ENCODE results near the gene IPO13.
A peak's percentile ranks its signal among the peaks of the same experiment; 100 is the strongest.

IPO13 gene

GRCh38 chr1:43981636-43982035 is 34.9 kb downstream of the IPO13 start:
- no peaks in the 10 kb centered on the region for H3K27me3 ChIP-seq
- peak overlapping the region in 4 of 11 experiments; percentile 97 to 99 (median 98); a peak in 5 of 22 replicates for H3K9ac ChIP-seq
- H3K9me3 ChIP-seq (replicated peaks in 1 of 11), result no peaks in the 10 kb centered on the region
- peaks cover 23 to 73% (median 64%) of the 10 kb centered on the region in 11 experiments for H3K36me3 ChIP-seq
- TF ChIP-seq Cebpa-rat (IDR thresholded peaks at IDR 0.05), result no peak
- peaks cover 23 to 77% (median 52%) of the 10 kb centered on the region in 11 experiments for H4K20me1 ChIP-seq
- peak overlapping the region in 9 of 11 experiments; percentile 89 to 99 (median 98); a peak in 17 of 22 replicates for H3K4me2 ChIP-seq
- peaks cover 40 to 63% (median 57%) of the 10 kb centered on the region in 10 experiments for H3K4me1 ChIP-seq
- H3K27ac ChIP-seq, result peak overlapping the region in 1 of 11 experiments; percentile 87; a peak in 1 of 22 replicates
- H3K4me3 ChIP-seq, result peak overlapping the region in 2 of 10 experiments; percentile 97 to 99; a peak in 2 of 20 replicates

- H3K4me2 ChIP-seq, result peak overlapping the region in 5 of 11 experiments; percentile 89 to 99 (median 99); a peak in 5 of 22 replicates
- TF ChIP-seq Cebpa-rat (IDR thresholded peaks at IDR 0.05), result no peak
- H3K36me3 ChIP-seq, result peaks cover 17 to 73% (median 60%) of the 10 kb centered on the region in 11 experiments
- H3K27ac ChIP-seq, result no peak overlapping the region
- no peaks in the 10 kb centered on the region for H3K9me3 ChIP-seq (replicated peaks in 1 of 11)
- H3K4me1 ChIP-seq, result peaks cover 34 to 57% (median 51%) of the 10 kb centered on the region in 10 experiments
- H3K4me3 ChIP-seq, result no peak overlapping the region
- no peaks in the 10 kb centered on the region for H3K27me3 ChIP-seq
- H3K9ac ChIP-seq, result 0 out of 22 replicates have a peak overlapping the region, but pooled peaks of 2 of the 11 experiments have one; percentile 14 to 15
- peaks cover 17 to 75% (median 46%) of the 10 kb centered on the region in 11 experiments for H4K20me1 ChIP-seq
Measured at GRCh38 chr1:43982241-43982640, 35.5 kb downstream of the IPO13 start.

GRCh38 chr1:43982808-43983207 is 36.1 kb downstream of the IPO13 start:
- Histone ChIP-seq H3K4me2 (peak overlapping the region in 3 of 11 experiments; percentile 4 to 95 (median 15); a peak in 2 of 22 replicates), H3K9me3 (replicated peaks in 1 of 11) (no peaks in the 10 kb centered on the region), H3K36me3 (peaks cover 11 to 73% (median 56%) of the 10 kb centered on the region in 11 experiments), H3K4me1 (peaks cover 28 to 51% (median 45%) of the 10 kb centered on the region in 10 experiments), H4K20me1 (peaks cover 11 to 69% (median 40%) of the 10 kb centered on the region in 11 experiments), H3K4me3 (no peak overlapping the region), H3K27ac (no peak overlapping the region), H3K27me3 (no peaks in the 10 kb centered on the region), H3K9ac (peak overlapping the region in 3 of 11 experiments; percentile 8 to 41 (median 15); a peak in 1 of 22 replicates)
- TF ChIP-seq Cebpa-rat (IDR thresholded peaks at IDR 0.05), result no peak

- Histone ChIP-seq H3K4me1 (peaks cover 23 to 46% (median 40%) of the 10 kb centered on the region in 10 experiments), H3K4me3 (no peak overlapping the region), H3K36me3 (peaks cover 6 to 69% (median 54%) of the 10 kb centered on the region in 11 experiments), H3K9me3 (replicated peaks in 1 of 11) (no peaks in the 10 kb centered on the region), H3K4me2 (peak overlapping the region in 3 of 11 experiments; percentile 4 to 95 (median 15); a peak in 1 of 22 replicates), H3K27ac (no peak overlapping the region), H3K27me3 (no peaks in the 10 kb centered on the region), H3K9ac (peak overlapping the region in 2 of 11 experiments; percentile 8 to 41; a peak in 3 of 22 replicates), H4K20me1 (peaks cover 5 to 64% (median 35%) of the 10 kb centered on the region in 11 experiments)
- TF ChIP-seq Cebpa-rat (IDR thresholded peaks at IDR 0.05), result no peak
Measured at GRCh38 chr1:43983253-43983899, 36.6 kb downstream of the IPO13 start.

- Histone ChIP-seq H4K20me1 (peaks cover 0 to 60% (median 29%) of the 10 kb centered on the region in 11 experiments; a peak in 15 of 22 replicates), H3K4me2 (no peak overlapping the region), H3K27ac (no peak overlapping the region), H3K36me3 (peaks cover 5 to 67% (median 52%) of the 10 kb centered on the region in 11 experiments; a peak in 21 of 22 replicates), H3K9ac (no peak overlapping the region), H3K4me1 (peaks cover 16 to 39% (median 33%) of the 10 kb centered on the region in 10 experiments), H3K4me3 (no peak overlapping the region), H3K9me3 (replicated peaks in 1 of 11) (no peaks in the 10 kb centered on the region), H3K27me3 (no peaks in the 10 kb centered on the region)
- no peak for TF ChIP-seq Cebpa-rat (IDR thresholded peaks at IDR 0.05)
Measured at GRCh38 chr1:43984855-43985254, 38.1 kb downstream of the IPO13 start.

GRCh38 chr1:43985984-43986595 is 39.3 kb downstream of the IPO13 start:
- H3K4me1 ChIP-seq, result peaks cover 15 to 33% (median 29%) of the 10 kb centered on the region in 10 experiments
- TF ChIP-seq Cebpa-rat (IDR thresholded peaks at IDR 0.05), result no peak
- no peaks in the 10 kb centered on the region for H3K9me3 ChIP-seq (replicated peaks in 1 of 11)
- H3K4me3 ChIP-seq, result no peak overlapping the region
- H3K27me3 ChIP-seq, result no peaks in the 10 kb centered on the region
- H3K4me2 ChIP-seq, result no peak overlapping the region
- peaks cover 5 to 67% (median 52%) of the 10 kb centered on the region in 11 experiments; a peak in 21 of 22 replicates for H3K36me3 ChIP-seq
- no peak overlapping the region for H3K27ac ChIP-seq
- no peak overlapping the region for H3K9ac ChIP-seq
- H4K20me1 ChIP-seq, result peaks cover 0 to 49% (median 26%) of the 10 kb centered on the region in 11 experiments; a peak in 15 of 22 replicates

GRCh38 chr1:43986712-43987111 is 40.0 kb downstream of the IPO13 start:
- Histone ChIP-seq H4K20me1 (peaks cover 0 to 43% (median 23%) of the 10 kb centered on the region in 11 experiments; a peak in 14 of 22 replicates), H3K27ac (no peak overlapping the region), H3K4me3 (no peak overlapping the region), H3K9ac (no peak overlapping the region), H3K27me3 (no peaks in the 10 kb centered on the region), H3K4me2 (no peak overlapping the region), H3K9me3 (replicated peaks in 1 of 11) (no peaks in the 10 kb centered on the region), H3K36me3 (peaks cover 5 to 61% (median 50%) of the 10 kb centered on the region in 11 experiments; a peak in 21 of 22 replicates), H3K4me1 (peaks cover 11 to 29% (median 24%) of the 10 kb centered on the region in 10 experiments)
- TF ChIP-seq Cebpa-rat (IDR thresholded peaks at IDR 0.05), result no peak

- Histone ChIP-seq H3K4me3 (no peak overlapping the region), H3K27me3 (no peaks in the 10 kb centered on the region), H3K4me1 (peaks cover 14 to 28% (median 24%) of the 10 kb centered on the region in 10 experiments), H4K20me1 (peaks cover 0 to 37% (median 19%) of the 10 kb centered on the region in 11 experiments; a peak in 14 of 22 replicates), H3K9me3 (replicated peaks in 1 of 11) (no peaks in the 10 kb centered on the region), H3K36me3 (peaks cover 5 to 55% (median 46%) of the 10 kb centered on the region in 11 experiments; a peak in 21 of 22 replicates), H3K4me2 (no peak overlapping the region), H3K27ac (no peak overlapping the region), H3K9ac (no peak overlapping the region)
- TF ChIP-seq Cebpa-rat (IDR thresholded peaks at IDR 0.05), result no peak
Measured at GRCh38 chr1:43987159-43987902, 40.6 kb downstream of the IPO13 start.

Data from BLaER1 treated with 17β-estradiol and CSF1 and Interleukin-3, amounts not matched to agents 10 nM and 100 nM (cell line).